RPMI7951 (cell line): Measurements from ENCODE around the gene SLC22A5. TPM values are rescaled to one million over a fixed set of nuclear protein-coding genes. Genes with fewer than 3 reads are reported as not detected.

Source experiments
- total RNA-seq: library from RNA; depleted of rRNA; stranded (reverse); fragments of >200 nt; shearing (Covaris generic); gene quantifications from 2 replicates; pipeline ENCODE4 v1.2.3, GENCODE V29; 2014; rRNA removed

Gene SLC22A5
- total RNA-seq, 1 experiment from 2014 or later, result 4.0 TPM

Other genes with a start within 250 kb of the SLC22A5 start
- gene P4HA2, start 141.9 kb upstream of the SLC22A5 start, total RNA-seq, result 239 and 264 TPM in 2 replicates
- gene PDLIM4, start 112.0 kb upstream of the SLC22A5 start, total RNA-seq, result 0.48 TPM in 1 of 2 replicates, not detected in the other
- gene SLC22A4, start 75.3 kb upstream of the SLC22A5 start, total RNA-seq, result 6.7 and 6.9 TPM in 2 replicates
- 34.1 and 42.1 TPM in 2 replicates for gene IRF1, start 121.1 kb downstream of the SLC22A5 start, total RNA-seq
- not detected in 2 replicates for gene IL5, start 173.8 kb downstream of the SLC22A5 start, total RNA-seq
- 13.5 and 25.2 TPM in 2 replicates for gene RAD50, start 187.3 kb downstream of the SLC22A5 start, total RNA-seq